Adrenal gland (tissue), 12 donors: ENCODE results near the gene ZDHHC5. TPM values are rescaled to one million over a fixed set of nuclear protein-coding genes. Genes with fewer than 3 reads are reported as not detected.
A peak's percentile ranks its signal among the peaks of the same experiment; 100 is the strongest.

ENCODE experiments used
- DNase-seq, 7 donors: peaks; one replicate each; pipeline ENCODE4 v3.0.0-alpha.2; 2019 to 2020
- H3K27ac ChIP-seq, 5 donors: fragments of 200-600 bp; sonication (generic) in 4 of 5; 1 replicate in 3 of 5; 2 replicates in 2 of 5; pipeline versions ENCODE4 v1.5.1 to v1.8.0; 2016 to 2020; ENCODE audit warnings: mild to moderate bottlenecking in 1 of 5
- H3K27me3 ChIP-seq: fragments of 200-600 bp; 2 replicates; pipeline ENCODE4 v1.8.0; 2021
- H3K36me3 ChIP-seq, 2 donors: fragments of 200-600 bp; replicated peaks in 1 of 2; 1 replicate in 1 of 2; 2 replicates in 1 of 2; pipeline versions ENCODE4 v1.5.1 to v1.8.0; 2018 to 2022
- H3K4me1 ChIP-seq, 2 donors: fragments of 200-600 bp; replicated peaks in 1 of 2; 1 replicate in 1 of 2; 2 replicates in 1 of 2; pipeline versions ENCODE4 v1.5.1 to v1.8.0; 2018 to 2021
- H3K4me3 ChIP-seq, 4 donors: fragments of 200-600 bp; sonication (generic) in 3 of 4; one replicate each; pipeline ENCODE4 v1.5.1; 2016 to 2018
- H3K9me3 ChIP-seq, 3 donors: fragments of 200-600 bp; sonication (generic) in 1 of 3; replicated peaks in 1 of 3; 1 replicate in 2 of 3; 2 replicates in 1 of 3; pipeline versions ENCODE4 v1.5.1 to v1.8.0; 2016 to 2021
- CTCF ChIP-seq, 6 experiments: fragments of 450-650 bp in 4 of 6; fragments of 200-600 bp in 2 of 6; sonication (generic) in 1 of 6; IDR thresholded peaks; 1 replicate in 5 of 6; 2 replicates in 1 of 6; pipeline versions ENCODE4 v1.5.1 to v1.8.0; 2016 to 2021; ENCODE audit warnings: antibody characterized with exemption in 6 of 6, mild to moderate bottlenecking in 2 of 6, moderate library complexity in 1 of 6
- POLR2A ChIP-seq, 2 donors: fragments of 450-650 bp; IDR thresholded peaks; one replicate each; pipeline ENCODE4 v1.6.1; 2017; ENCODE audit warnings: antibody characterized with exemption in 2 of 2, mild to moderate bottlenecking in 2 of 2, moderate library complexity in 1 of 2
- WGBS, 4 donors: extraction: QIAGEN DNeasy Blood & Tissue Kit in 2 of 4; methylation state at CpG; one replicate each; pipeline versions ENCODE4 v1.1.5 to v1.1.7; 2013 to 2017; 5-methylcytosine and 5-hydroxymethylcytosine counted together
- intact Hi-C, 2 donors: fragments of 100-400 bp; cut with DNase I; formaldehyde crosslinking; loops; one replicate each; pipeline versions ENCODE4 v1.14.1 to v1.15.0; 2022 to 2023
- polyA plus RNA-seq, 3 donors: library from polyadenylated mRNA; stranded (reverse); fragments of 200-250 nt in 2 of 3; fragments of 350-450 nt in 1 of 3; fragmentation: Illumina TruSeq in 1 of 3; extraction: RNeasy Lipid Tissue Mini Kit (QIAGEN cat#74804) in 1 of 3; gene quantifications; one replicate each; pipeline ENCODE4 v1.2.3, GENCODE V29; 2013 to 2014
- total RNA-seq, 9 donors: library from RNA; depleted of rRNA in 4 of 9; stranded (reverse); fragments of >200 nt in 4 of 9; fragments of 120-200 nt in 1 of 9; fragmentation: NEBNext Ultra II Directional in 1 of 9; extraction: Animal tissue kit (Norgen Biotek cat#: 25700) in 1 of 9; gene quantifications; one replicate each; pipeline versions ENCODE4 v1.1.0 to v1.2.4, GENCODE V29; 2013 to 2023
- donor health status: healthy with polysubstance abuse.
- donor health status: Bipolar disorder and iron deficiency.
- donor health status: DM: yes; HTN: yes; CAD: no.
- donor health status: DM: no; HTN: no; CAD: no.
- donor health status: DM: no; HTN: no; CAD: no.
- donor health status: DM: yes; HTN: yes; CAD: no.

The ZDHHC5 gene
- total and polyA plus RNA-seq, 12 donors, result 22.6 to 111 (median 46.3) TPM

DNA sequence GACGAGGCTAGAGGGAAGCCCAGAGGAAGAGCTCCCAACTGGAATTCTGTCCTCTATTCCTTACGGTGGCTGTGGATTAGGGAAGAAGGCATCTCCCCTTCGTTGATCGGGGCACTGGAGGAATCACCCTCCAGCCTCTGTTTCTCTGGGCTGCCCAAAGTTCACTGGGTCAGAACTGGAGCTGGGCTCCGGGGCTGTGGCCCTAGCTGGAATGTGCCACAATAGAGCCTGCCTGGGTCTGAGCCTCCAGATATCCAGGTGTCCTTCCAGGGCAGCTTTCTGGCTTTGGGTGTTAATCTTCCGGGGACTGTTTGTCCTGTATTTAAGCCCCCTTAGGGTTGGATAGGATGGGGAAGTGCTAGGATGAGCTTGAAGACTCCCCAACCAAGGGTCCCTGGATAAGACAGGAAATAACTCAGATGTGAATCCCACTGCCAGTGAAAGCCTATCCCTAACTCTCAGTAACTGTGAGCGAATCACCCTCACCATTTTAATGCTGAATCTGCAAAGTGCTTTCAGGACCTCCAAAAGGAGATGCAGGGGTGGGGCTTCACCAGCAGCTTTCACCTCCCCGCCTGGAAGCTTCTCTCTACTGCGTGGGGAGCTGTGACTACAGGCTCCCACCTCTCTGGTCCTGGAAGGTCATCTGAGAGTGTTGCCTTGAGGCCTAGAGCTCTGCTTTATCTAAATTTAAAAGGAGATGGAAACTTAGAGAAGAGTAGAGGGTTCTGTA lies 27.7 kb upstream of the ZDHHC5 start:
- intact Hi-C loops, result loop anchor here (5.0 to 10.0 kb wide), 6 partner anchors 45 to 295 kb away; partner anchors contain the start of genes RTN4RL2 (in 1 of the 2), SERPING1 (in 1 of the 2) and UBE2L6 (in 1 of the 2)
- no peak for TF ChIP-seq POLR2A (IDR thresholded peaks at IDR 0.05)
- no peak for TF ChIP-seq CTCF (IDR thresholded peaks at IDR 0.05)
- DNase-seq, result no peak
- Histone ChIP-seq H3K4me1 (peaks cover 4 to 8% of the 10 kb centered on the region in 2 donors), H3K27me3 (no peaks in the 10 kb centered on the region), H3K27ac (peak overlapping the region in 1 of 5 donors; percentile 73), H3K36me3 (no peaks in the 10 kb centered on the region), H3K4me3 (no peak overlapping the region), H3K9me3 (no peaks in the 10 kb centered on the region)
- WGBS, 4 donors, result 66 to 80% (median 69%) methylated on average over 5 to 9 of the region's 9 CpGs

GRCh38 chr11:57641011-57641807 lies 26.7 kb upstream of the ZDHHC5 start:
- H3K36me3 ChIP-seq, result no peaks in the 10 kb centered on the region
- WGBS, 4 donors, result 62 to 71% (median 64%) methylated on average over 7 of the region's 7 CpGs
- H3K9me3 ChIP-seq, result no peaks in the 10 kb centered on the region
- TF ChIP-seq POLR2A (IDR thresholded peaks at IDR 0.05) (no peak), CTCF (IDR thresholded peaks at IDR 0.05) (peak; percentile 19 to 53 (median 48))
- H3K27me3 ChIP-seq, result no peaks in the 10 kb centered on the region
- intact Hi-C loops, result loop anchor here (5.0 to 10.0 kb wide), 6 partner anchors 46 to 296 kb away; partner anchors contain the start of genes RTN4RL2 (in 1 of the 2), SERPING1 (in 1 of the 2) and UBE2L6 (in 1 of the 2)
- no peak overlapping the region for H3K4me3 ChIP-seq
- no peak overlapping the region for H3K27ac ChIP-seq
- H3K4me1 ChIP-seq, result peaks cover 4 to 10% of the 10 kb centered on the region in 2 donors
- DNase-seq, result peak in 2 of 7 donors; percentile 25 to 33

DNA sequence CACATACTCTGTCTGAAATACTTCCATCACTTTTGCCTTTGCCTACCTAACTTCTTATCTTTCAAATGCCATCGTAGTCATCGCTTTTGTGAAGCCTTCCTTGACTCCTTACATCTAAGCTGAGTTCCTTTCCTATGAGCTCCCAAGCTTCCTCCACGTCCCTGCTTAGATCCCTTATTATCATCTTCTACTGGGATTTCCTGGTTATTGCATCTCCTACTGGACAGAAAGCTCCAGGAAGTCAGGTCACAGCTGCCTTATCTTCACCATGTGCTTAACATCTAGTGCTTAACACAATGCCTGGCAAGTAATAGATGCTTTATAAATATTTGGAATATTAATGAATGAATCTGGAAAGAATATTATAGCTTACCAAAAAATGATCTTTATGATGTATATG lies 24.1 kb upstream of the ZDHHC5 start:
- Histone ChIP-seq H3K4me1 (peaks cover 0 to 21% of the 10 kb centered on the region in 2 donors), H3K27me3 (peaks cover 18% of the 10 kb centered on the region), H3K36me3 (no peaks in the 10 kb centered on the region), H3K27ac (no peak overlapping the region), H3K4me3 (no peak overlapping the region), H3K9me3 (no peaks in the 10 kb centered on the region)
- WGBS, 4 donors, result 64 to 78% (median 75%) methylated on average over 3 of the region's 3 CpGs
- TF ChIP-seq POLR2A (IDR thresholded peaks at IDR 0.05), result no peak
- TF ChIP-seq CTCF (IDR thresholded peaks at IDR 0.05), result no peak
- DNase-seq, result no peak
- intact Hi-C loops, result loop anchor here (5.0 to 10.0 kb wide), 6 partner anchors 49 to 299 kb away; partner anchors contain the start of genes RTN4RL2 (in 1 of the 2), SERPING1 (in 1 of the 2) and UBE2L6 (in 1 of the 2)
